MM.1S (cell line): ENCODE measurements around the gene IFNL4.
"Not testable (repeated sequence)": the region's sequence is repeated elsewhere in the genome, so short reads cannot be mapped to it uniquely, and the experiment has no call there.

ENCODE experiments used
- EZH2 ChIP-seq: fragments of 300-600 bp; sonication (generic); optimal IDR thresholded peaks from 2 replicates; pipeline ENCODE3; 2017; ENCODE audit warnings: low read depth, mild to moderate bottlenecking, antibody characterized with exemption, low read length, mixed read lengths
- EZH2phosphoT487 ChIP-seq: fragments of 300-600 bp; sonication (generic); IDR thresholded peaks from 2 replicates; pipeline ENCODE4 v1.6.1; 2018; ENCODE audit warnings: antibody characterized with exemption, low read length
- TF ChIP-seq, protein P1 (sequence below): fragments of 300-600 bp; sonication (generic); IDR thresholded peaks from 2 replicates; pipeline ENCODE4 v1.5.1; 2016; ENCODE audit warnings: antibody characterized with exemption, low read length, mixed read lengths

- TF ChIP-seq EZH2phosphoT487, EZH2: not testable (repeated sequence)
- TF ChIP-seq, protein P1, sequence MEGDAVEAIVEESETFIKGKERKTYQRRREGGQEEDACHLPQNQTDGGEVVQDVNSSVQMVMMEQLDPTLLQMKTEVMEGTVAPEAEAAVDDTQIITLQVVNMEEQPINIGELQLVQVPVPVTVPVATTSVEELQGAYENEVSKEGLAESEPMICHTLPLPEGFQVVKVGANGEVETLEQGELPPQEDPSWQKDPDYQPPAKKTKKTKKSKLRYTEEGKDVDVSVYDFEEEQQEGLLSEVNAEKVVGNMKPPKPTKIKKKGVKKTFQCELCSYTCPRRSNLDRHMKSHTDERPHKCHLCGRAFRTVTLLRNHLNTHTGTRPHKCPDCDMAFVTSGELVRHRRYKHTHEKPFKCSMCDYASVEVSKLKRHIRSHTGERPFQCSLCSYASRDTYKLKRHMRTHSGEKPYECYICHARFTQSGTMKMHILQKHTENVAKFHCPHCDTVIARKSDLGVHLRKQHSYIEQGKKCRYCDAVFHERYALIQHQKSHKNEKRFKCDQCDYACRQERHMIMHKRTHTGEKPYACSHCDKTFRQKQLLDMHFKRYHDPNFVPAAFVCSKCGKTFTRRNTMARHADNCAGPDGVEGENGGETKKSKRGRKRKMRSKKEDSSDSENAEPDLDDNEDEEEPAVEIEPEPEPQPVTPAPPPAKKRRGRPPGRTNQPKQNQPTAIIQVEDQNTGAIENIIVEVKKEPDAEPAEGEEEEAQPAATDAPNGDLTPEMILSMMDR = not testable (repeated sequence)
Measured at GRCh38 chr19:39219108-39219507, 29.5 kb downstream of the IFNL4 start.
